ENCODE measurements around the gene C1GALT1C1L. TPM values are rescaled to one million over a fixed set of nuclear protein-coding genes. Genes with fewer than 3 reads are reported as not detected.

The C1GALT1C1L gene
- total and polyA plus RNA-seq, 2 of the 13 experiments (the other 11 are each of a cell fraction or from before 2014, with no cell fraction given): 1.3 to 2.4 TPM

DNA sequence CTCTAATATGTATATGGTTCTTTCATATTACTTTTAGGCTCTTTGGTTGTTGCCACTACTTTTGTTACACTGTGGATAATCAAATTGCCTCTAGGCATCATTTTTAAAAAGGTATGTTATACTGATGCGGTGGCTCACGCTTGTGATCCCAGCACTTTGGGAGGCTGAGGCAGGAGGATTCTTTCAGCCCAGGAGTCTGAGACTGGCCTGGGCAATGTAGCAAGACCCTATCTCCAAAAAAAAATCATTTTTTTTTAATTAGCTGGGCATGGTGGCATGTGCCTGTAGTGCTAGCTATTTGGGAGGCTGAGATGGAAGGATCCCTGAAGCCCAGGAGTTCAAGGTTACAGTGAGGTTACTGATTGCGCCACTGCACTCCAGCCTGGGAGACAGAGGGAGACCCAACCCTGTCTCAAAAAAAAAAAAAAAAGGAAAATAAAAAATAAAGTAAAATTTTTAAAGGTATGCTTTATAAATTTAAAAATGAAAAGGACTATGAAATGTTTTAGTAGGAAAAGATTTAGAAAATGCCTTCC, 49.5 kb upstream of the C1GALT1C1L start (continued):
- TF ChIP-seq ZNF235 (CRISPR knock-in tag; IDR thresholded peaks at IDR 0.05; ENCODE audit: borderline replicate concordance) (no peak), ZNF713 (CRISPR knock-in tag; IDR thresholded peaks at IDR 0.05) (no peak), GMEB2 (CRISPR knock-in tag; IDR thresholded peaks at IDR 0.05; ENCODE audit: low read depth) (no peak), ZNF775 (CRISPR knock-in tag; IDR thresholded peaks at IDR 0.05; ENCODE audit: borderline replicate concordance) (no peak), RBFOX2 (IDR thresholded peaks at IDR 0.05; ENCODE audit: low read depth, low read length) (no peak), NR2C2 (CRISPR knock-in tag; IDR thresholded peaks at IDR 0.05; ENCODE audit: borderline replicate concordance) (no peak), ZNF609 (CRISPR knock-in tag; IDR thresholded peaks at IDR 0.05; ENCODE audit: borderline replicate concordance) (no peak), CEBPG (CRISPR knock-in tag; IDR thresholded peaks at IDR 0.05) (peak; percentile 37; the same call in 1 of the 2 replicates), FOSL2 (CRISPR knock-in tag; IDR thresholded peaks at IDR 0.05) (no peak), ZNF431 (CRISPR knock-in tag; IDR thresholded peaks at IDR 0.05; ENCODE audit: borderline replicate concordance, low read depth) (no peak), ZNF891 (CRISPR knock-in tag; IDR thresholded peaks at IDR 0.05) (no peak), SMAD3 (CRISPR knock-in tag; IDR thresholded peaks at IDR 0.05) (no peak), TBX2 (CRISPR knock-in tag; IDR thresholded peaks at IDR 0.05; ENCODE audit: borderline replicate concordance) (no peak), RBM39 (IDR thresholded peaks at IDR 0.05; ENCODE audit: low read depth, low read length, poor library complexity, severe bottlenecking) (no peak)
- TF ChIP-seq, protein P1, sequence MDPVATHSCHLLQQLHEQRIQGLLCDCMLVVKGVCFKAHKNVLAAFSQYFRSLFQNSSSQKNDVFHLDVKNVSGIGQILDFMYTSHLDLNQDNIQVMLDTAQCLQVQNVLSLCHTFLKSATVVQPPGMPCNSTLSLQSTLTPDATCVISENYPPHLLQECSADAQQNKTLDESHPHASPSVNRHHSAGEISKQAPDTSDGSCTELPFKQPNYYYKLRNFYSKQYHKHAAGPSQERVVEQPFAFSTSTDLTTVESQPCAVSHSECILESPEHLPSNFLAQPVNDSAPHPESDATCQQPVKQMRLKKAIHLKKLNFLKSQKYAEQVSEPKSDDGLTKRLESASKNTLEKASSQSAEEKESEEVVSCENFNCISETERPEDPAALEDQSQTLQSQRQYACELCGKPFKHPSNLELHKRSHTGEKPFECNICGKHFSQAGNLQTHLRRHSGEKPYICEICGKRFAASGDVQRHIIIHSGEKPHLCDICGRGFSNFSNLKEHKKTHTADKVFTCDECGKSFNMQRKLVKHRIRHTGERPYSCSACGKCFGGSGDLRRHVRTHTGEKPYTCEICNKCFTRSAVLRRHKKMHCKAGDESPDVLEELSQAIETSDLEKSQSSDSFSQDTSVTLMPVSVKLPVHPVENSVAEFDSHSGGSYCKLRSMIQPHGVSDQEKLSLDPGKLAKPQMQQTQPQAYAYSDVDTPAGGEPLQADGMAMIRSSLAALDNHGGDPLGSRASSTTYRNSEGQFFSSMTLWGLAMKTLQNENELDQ (CRISPR knock-in tag; IDR thresholded peaks at IDR 0.05; ENCODE audit: borderline replicate concordance): no peak
- TF ChIP-seq, protein P2, sequence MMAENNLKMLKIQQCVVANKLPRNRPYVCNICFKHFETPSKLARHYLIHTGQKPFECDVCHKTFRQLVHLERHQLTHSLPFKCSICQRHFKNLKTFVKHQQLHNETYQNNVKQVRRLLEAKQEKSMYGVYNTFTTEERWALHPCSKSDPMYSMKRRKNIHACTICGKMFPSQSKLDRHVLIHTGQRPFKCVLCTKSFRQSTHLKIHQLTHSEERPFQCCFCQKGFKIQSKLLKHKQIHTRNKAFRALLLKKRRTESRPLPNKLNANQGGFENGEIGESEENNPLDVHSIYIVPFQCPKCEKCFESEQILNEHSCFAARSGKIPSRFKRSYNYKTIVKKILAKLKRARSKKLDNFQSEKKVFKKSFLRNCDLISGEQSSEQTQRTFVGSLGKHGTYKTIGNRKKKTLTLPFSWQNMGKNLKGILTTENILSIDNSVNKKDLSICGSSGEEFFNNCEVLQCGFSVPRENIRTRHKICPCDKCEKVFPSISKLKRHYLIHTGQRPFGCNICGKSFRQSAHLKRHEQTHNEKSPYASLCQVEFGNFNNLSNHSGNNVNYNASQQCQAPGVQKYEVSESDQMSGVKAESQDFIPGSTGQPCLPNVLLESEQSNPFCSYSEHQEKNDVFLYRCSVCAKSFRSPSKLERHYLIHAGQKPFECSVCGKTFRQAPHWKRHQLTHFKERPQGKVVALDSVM (CRISPR knock-in tag; IDR thresholded peaks at IDR 0.05): peak; percentile 67; the same call in 1 of the 2 replicates
